HG03460 (cell line): ENCODE measurements around the gene SPON2.
"Not testable (repeated sequence)": the region's sequence is repeated elsewhere in the genome, so short reads cannot be mapped to it uniquely, and the experiment has no call there.

Source experiments
- ATAC-seq: cut with Tn5 transposase; IDR thresholded peaks from one replicate; pipeline ENCODE4 v1.9.1; 2021; ENCODE audit not compliant: unreplicated experiment

The SPON2 gene

DNA sequence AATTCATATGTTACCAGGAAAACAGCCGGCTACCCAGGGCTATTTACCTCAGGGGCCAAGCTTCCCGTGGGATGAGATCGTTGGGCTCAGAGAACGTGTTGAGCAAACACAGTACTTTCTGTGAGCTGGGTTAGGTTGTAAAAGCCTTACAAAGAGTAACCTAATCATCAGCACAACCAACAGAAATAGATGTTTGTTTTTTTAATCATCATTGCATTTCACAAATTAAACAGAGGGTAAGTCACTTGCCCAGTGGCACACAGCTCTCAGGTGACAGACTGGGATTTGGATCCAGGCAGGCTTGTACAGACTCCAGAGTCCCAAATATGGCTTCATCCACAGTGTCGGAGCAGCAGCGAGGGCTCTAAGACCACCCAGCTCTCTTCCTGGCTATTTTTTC is 20.1 kb downstream of the SPON2 start:
- ATAC-seq, result no peak

DNA sequence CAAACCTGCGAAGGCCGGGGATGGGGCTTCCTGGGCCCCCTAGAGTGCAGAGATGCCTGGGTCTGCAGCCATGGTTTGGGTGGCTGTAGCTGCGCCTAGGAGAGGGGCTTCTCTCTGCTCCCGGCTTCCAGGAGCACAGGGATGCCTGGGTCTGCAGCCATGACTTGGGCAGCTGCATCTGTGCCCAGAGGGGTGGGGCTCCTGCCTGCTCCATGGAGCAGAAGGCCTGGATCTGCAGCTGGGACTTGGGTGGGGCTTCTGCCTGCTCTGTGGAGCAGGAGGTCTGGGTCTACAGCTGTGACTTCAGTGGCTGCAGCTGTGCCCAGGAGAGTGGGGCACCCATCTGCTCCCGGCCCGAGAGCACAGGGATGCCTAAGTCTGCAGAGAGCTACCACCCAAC is 20.8 kb downstream of the SPON2 start:
- ATAC-seq, result no peak

DNA sequence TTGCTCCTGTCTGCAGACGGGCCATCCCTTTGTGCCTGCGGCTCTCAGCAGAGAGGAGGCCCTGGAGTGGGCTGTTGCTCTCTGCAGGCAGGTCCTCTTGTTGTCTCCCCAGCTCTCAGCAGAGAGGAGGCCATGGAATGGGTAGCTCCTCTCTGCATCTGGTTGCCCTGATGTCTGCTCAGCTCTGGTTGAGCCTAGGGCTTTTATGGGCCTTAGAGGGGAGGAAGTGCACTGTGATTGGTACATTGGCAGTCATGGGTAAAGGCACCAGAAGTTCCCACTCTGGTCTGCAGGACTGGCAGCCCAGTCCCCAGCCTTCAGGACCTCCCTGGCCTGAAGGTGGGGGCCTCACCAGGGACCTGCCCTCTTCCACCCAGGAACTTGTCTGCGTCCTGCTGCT is 21.5 kb downstream of the SPON2 start:
- ATAC-seq, result no peak

DNA sequence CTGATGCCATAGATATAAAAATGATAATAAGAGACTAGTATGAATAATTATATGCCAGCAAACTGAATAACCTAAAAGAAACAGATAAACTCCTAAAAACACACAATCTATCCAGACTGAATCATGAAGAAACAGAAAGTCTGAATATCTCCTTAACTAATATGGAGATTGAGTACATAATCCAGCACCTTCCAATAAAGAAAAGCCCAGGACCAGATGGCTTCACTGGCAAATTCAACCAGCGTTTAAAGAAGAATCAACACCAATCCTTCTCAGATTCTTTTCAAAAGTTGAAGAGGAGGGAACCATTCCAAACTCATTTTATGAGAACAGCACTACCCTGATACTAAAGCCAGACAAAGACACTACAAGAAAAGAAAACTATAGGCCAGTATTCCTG is 32.5 kb downstream of the SPON2 start:
- no peak for ATAC-seq

DNA sequence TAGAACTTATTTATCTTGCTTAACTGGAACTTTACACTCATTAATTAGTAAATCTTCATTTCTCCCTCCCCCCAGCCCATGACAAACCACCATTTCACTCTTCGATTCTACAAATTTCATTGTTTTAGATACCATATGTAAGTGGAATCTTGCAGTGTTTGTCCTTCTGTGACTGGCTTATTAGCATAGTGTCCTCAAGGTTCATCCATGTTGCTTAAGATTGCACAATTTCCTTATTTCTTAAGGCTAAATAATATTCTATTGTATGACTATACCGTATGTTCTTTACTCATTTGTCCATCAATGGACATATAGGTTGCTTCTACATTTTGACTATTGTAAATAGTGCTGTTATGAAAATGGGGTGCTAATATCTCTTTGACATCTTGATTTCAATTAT is 34.5 kb downstream of the SPON2 start:
- no peak for ATAC-seq

DNA sequence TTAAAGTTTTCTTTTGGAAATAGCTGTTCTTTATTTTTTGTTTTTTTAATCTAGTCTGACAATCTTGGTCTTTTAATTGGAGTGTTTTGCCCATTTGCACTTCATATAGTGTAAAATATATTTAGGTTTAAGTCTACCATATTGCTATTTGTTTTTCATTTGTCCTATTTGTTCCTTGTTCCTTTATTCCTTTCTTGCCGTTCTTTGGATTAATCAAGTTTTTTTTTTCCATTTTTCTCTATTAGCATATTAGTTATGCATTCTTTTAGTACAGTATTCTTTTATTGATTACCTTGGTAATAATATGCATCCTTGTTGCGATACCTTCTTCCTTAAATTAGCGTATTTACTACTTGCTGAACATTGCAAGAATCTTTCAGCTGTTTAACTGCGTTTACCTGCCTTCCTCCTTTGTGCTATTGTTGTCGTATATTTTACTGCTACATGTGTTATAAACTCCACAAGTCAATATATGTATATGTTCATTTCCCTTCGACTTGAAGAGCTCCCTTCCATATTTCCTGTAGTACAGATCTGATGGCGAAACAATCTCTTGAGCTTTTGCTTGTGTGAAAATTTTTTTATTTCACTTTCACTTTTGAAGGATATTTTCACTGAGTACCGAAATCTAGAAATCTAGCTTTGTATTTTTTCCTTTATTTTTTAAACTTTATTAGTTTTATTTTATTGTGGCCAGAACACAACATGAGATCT is 35.2 kb downstream of the SPON2 start:
- no peak for ATAC-seq

DNA sequence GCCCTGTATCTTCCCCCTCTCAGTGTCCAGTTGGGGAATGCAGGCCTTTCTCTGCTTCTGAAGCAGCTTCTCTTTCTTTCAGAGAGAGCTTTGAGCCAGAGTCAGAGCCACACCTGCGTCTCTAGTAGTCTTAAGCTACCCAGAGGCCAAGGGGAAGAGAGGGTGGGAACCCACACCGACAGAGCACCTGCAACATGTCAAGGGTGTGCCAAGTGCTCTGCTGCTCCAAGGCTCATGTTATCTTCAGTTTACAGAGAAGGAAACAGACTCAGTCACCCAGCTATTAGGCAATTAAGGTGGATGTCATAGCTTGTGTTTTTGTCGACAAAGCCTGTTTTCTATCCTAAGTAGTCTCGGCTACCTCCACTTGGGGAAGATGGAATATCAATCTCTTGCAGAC is 36.3 kb downstream of the SPON2 start:
- ATAC-seq, result no peak

DNA sequence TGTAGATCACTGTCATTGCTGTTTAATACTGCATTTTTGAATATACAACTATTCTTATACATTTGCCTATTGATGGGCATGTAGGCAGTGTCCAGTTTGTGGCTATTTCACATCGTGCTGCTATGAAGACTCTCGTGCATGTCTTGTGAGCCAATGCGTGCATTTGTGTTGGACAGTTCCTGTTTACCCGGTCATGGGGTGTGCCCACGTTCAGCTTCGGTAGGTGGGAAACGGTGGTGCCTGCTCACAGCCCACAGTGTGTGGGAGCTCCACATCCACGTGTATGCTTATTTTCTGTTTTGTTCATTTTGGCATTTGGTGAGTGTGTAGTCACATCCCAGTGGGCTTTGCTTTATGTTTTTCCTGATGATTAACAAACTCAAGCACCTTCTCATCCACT is 39.4 kb downstream of the SPON2 start:
- ATAC-seq, result no peak

DNA sequence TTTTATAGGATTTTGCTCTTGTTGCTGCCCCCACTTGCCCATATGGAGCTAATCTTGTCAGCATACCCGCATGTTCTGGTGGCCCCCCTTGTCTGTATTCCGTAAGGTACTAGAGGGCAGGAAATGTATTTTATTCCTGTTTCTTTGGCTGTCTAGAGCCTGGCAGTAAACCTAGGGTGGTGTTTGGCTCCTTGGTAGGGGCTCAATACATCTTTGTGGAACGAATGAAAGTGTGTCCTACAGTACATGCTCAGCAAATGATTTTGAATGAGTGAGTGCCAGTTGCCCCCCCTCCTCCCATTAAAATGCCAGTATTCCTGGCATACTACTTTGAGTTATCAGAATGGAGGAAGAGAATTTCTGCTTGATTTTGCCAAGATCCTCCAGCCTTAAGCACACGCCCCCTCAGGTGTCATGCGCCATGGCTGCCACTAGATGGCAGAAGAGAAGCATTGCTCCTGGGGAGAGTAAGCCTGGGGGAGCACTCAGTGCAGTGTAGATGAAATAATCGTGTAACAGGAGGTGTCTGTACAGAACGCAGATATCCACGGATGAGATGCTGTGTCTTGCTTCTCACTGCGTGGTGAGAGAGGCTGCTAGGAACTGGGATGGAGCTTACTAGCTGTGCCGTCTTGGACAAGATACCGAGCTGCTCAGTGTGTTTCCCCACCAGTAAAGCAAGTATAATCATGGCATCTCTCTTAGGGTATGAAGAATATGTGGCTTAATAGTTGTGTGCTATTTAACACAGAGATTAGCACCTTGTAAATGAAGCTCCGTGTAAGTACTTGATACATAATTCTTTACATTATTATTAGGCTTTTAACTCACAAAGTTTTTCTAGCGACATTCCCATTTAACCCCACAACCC is 41.8 kb downstream of the SPON2 start:
- no peak for ATAC-seq

DNA sequence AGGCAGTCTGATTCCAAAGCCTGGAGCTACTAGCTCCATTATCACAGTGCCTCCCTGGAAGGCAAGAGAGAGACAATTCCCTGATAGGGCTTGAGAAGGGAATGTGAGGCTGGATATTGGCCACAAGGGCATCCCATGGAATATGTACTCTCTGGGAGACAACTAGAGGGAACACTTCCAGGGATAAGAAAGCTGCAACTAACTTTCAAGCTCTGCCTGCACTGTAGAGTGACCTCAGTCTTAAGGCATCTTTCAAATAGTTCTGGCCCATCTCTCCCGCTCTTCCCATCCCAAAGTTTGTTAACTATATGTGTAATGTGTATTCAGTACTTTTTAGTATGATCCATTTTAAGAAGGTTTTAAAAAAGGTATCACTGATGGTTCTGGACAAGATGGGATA is 45.9 kb downstream of the SPON2 start:
- no peak for ATAC-seq

DNA sequence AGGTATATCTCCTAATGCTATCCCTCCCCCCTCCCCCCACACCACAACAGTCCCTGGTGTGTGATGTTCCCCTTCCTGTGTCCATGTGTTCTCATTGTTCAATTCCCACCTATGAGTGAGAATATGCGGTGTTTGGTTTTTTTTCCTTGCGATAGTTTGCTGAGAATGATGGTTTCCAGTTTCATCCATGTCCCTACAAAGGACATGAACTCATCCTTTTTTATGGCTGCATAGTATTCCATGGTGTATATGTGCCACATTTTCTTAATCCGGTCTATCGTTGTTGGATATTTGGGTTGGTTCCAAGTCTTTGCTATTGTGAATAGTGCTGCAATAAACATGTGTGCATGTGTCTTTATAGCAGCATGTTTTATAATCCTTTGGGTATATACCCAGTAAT is 46.9 kb downstream of the SPON2 start:
- ATAC-seq, result not testable (repeated sequence)

DNA sequence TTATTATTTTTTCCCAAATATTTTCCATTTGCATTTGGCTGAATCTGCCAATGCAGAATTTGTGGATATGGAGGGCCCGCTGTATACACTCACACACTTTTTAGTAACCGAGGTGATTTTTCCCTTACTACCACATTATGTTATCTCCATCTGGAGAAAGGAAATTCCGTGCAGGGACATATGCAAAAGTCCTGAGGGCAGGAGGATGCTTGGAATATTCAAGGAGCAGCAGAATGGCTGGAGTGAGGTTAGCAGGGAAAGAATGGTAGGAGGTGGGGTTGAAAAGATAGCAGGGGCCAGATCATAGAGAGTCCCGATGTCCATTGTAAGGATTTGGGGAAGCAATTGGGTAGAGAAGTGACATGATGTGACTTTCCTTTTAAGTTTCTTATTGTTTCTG is 47.6 kb downstream of the SPON2 start:
- no peak for ATAC-seq

DNA sequence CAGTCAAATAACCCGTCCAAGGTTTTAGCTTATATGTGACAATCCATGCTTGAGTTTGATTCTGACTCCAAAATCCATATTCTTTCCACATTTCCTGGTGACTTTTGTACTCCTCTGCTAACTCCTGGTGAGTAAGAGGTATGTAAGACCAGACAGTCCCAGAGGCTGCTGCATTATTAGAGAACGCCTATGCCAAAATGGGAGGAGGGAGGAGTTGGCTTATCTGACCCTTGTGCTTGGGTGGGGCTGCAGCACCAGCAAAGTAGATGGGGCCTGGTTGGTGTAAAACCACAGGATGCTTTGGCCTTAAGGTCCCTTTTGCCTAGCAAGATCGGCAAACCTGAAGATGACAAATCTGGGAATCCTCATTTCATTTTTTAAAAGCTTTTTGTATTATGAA is 49.9 kb downstream of the SPON2 start:
- no peak for ATAC-seq
